ENCODE measurements around the gene THAP3.

DNA sequence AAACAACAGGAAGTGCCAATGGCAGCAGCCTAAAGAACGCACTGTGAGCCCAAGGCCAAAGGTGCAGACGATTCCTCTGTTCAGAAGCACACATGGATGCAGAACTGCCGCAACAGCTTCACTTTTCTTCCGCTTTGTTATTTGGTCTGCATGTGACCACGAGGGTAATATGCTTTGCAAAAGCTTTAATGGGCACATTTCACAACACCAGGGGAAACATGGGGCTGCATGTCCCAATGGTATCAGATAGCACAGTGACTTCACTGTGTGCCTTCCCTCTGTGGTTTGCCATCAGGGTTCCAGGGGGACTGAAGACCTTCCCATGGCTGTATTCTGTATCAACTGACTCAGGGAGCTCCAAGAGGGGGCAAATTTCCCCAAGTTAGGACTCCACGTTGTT is 28.3 kb downstream of the THAP3 start:
- no peak for TF ChIP-seq EZH2 (IDR thresholded peaks at IDR 0.05; ENCODE audit: borderline replicate concordance, insufficient read depth, low read length, poor library complexity, severe bottlenecking)
- TF ChIP-seq CTCF (IDR thresholded peaks at IDR 0.05; ENCODE audit: poor library complexity, severe bottlenecking) = no peak
- no peak for TF ChIP-seq EP300 (conservative IDR thresholded peaks at IDR 0.05; ENCODE audit: poor library complexity, severe bottlenecking)
- TF ChIP-seq TAF1 (IDR thresholded peaks at IDR 0.05; ENCODE audit: low read depth) = no peak
- no peak for TF ChIP-seq SMC3 (conservative IDR thresholded peaks at IDR 0.05; ENCODE audit: poor library complexity)
- TF ChIP-seq, protein P1, sequence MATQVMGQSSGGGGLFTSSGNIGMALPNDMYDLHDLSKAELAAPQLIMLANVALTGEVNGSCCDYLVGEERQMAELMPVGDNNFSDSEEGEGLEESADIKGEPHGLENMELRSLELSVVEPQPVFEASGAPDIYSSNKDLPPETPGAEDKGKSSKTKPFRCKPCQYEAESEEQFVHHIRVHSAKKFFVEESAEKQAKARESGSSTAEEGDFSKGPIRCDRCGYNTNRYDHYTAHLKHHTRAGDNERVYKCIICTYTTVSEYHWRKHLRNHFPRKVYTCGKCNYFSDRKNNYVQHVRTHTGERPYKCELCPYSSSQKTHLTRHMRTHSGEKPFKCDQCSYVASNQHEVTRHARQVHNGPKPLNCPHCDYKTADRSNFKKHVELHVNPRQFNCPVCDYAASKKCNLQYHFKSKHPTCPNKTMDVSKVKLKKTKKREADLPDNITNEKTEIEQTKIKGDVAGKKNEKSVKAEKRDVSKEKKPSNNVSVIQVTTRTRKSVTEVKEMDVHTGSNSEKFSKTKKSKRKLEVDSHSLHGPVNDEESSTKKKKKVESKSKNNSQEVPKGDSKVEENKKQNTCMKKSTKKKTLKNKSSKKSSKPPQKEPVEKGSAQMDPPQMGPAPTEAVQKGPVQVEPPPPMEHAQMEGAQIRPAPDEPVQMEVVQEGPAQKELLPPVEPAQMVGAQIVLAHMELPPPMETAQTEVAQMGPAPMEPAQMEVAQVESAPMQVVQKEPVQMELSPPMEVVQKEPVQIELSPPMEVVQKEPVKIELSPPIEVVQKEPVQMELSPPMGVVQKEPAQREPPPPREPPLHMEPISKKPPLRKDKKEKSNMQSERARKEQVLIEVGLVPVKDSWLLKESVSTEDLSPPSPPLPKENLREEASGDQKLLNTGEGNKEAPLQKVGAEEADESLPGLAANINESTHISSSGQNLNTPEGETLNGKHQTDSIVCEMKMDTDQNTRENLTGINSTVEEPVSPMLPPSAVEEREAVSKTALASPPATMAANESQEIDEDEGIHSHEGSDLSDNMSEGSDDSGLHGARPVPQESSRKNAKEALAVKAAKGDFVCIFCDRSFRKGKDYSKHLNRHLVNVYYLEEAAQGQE (IDR thresholded peaks at IDR 0.05; ENCODE audit: borderline replicate concordance) = no peak
- TF ChIP-seq RAD21 (conservative IDR thresholded peaks at IDR 0.05) = no peak
